ENCODE measurements around the gene RGMA. TPM values are rescaled to one million over a fixed set of nuclear protein-coding genes. Genes with fewer than 3 reads are reported as not detected.

Gene RGMA
- total and polyA plus RNA-seq, 7 donors = 1.4 to 58.6 (median 21.8) TPM

DNA sequence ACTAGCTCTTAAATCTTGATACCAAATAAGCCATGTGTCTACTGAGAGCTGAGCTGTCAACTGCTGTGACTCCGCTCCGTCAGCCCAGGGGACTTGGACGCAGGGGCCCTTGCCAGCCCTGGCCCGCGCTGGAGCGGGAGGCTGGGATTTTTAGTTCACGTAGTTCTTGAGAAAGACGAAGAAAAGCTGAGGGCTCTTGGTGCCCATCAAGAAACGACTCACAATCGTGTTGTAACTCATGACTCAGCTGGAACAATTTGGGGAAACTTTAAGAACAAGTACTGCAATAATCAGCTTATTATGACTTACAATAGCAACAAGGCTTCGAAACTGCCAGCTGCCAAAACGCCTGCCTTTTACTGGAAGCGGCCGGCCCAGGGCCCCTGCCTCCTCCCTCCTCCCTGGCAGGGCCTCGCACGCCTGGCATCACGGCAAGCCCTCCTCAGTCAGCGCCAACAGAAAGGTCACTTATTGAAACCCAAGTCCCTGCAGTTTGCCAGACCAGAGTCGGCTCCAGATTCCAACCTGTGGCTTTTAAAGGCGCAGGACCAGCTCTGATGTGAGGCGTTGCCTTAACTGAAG lies 60.3 kb downstream of the RGMA start:
- no peaks in the 10 kb centered on the region for H3K9me3 ChIP-seq
- H3K36me3 ChIP-seq = peaks cover 7 to 38% (median 15%) of the 10 kb centered on the region in 4 donors
- WGBS, 2 donors = 45 to 64% methylated on average over 21 of the region's 21 CpGs
- H3K4me1 ChIP-seq = peaks cover 0 to 63% (median 51%) of the 10 kb centered on the region in 4 donors
- peak; percentile 95 for DNase-seq
- intact Hi-C loops (cut with DNase I) = loop anchor here (2.0 kb wide), 2 partner anchors 44 to 232 kb away; no protein-coding TSS in a partner anchor
- H3K4me3 ChIP-seq = peak overlapping the region in 2 of 4 donors; percentile 5 to 9
- H3K27ac ChIP-seq = peak overlapping the region; percentile 84 to 91 (median 88)
- peak in 3 of 4 donors; percentile 55 to 73 (median 64) for TF ChIP-seq POLR2AphosphoS5 (IDR thresholded peaks at IDR 0.05)
- peak in 2 of 4 donors; percentile 58 to 63 for TF ChIP-seq EP300 (IDR thresholded peaks at IDR 0.05)
- TF ChIP-seq, protein P1, sequence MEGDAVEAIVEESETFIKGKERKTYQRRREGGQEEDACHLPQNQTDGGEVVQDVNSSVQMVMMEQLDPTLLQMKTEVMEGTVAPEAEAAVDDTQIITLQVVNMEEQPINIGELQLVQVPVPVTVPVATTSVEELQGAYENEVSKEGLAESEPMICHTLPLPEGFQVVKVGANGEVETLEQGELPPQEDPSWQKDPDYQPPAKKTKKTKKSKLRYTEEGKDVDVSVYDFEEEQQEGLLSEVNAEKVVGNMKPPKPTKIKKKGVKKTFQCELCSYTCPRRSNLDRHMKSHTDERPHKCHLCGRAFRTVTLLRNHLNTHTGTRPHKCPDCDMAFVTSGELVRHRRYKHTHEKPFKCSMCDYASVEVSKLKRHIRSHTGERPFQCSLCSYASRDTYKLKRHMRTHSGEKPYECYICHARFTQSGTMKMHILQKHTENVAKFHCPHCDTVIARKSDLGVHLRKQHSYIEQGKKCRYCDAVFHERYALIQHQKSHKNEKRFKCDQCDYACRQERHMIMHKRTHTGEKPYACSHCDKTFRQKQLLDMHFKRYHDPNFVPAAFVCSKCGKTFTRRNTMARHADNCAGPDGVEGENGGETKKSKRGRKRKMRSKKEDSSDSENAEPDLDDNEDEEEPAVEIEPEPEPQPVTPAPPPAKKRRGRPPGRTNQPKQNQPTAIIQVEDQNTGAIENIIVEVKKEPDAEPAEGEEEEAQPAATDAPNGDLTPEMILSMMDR (IDR thresholded peaks at IDR 0.05) = no peak
- no peaks in the 10 kb centered on the region for H3K27me3 ChIP-seq

GRCh38 chr15:93028111-93028631 lies 60.8 kb downstream of the RGMA start:
- peak overlapping the region in 1 of 4 donors; percentile 5 for H3K4me3 ChIP-seq
- TF ChIP-seq POLR2AphosphoS5 (IDR thresholded peaks at IDR 0.05) (no peak), EP300 (IDR thresholded peaks at IDR 0.05) (no peak), POLR2A (IDR thresholded peaks at IDR 0.05) (no peak)
- TF ChIP-seq, protein P1 (IDR thresholded peaks at IDR 0.05) = no peak
- peak overlapping the region; percentile 84 to 91 (median 88) for H3K27ac ChIP-seq
- no peaks in the 10 kb centered on the region for H3K9me3 ChIP-seq
- H3K4me1 ChIP-seq = peaks cover 0 to 60% (median 50%) of the 10 kb centered on the region in 4 donors
- intact Hi-C loops (cut with DNase I) = loop anchor here (2.0 kb wide), 2 partner anchors 45 to 231 kb away; no protein-coding TSS in a partner anchor
- WGBS, 2 donors = 68 to 78% methylated on average over 13 of the region's 13 CpGs
- peak; percentile 68 for DNase-seq
- no peaks in the 10 kb centered on the region for H3K27me3 ChIP-seq
- peaks cover 11 to 43% (median 15%) of the 10 kb centered on the region in 4 donors for H3K36me3 ChIP-seq

DNA sequence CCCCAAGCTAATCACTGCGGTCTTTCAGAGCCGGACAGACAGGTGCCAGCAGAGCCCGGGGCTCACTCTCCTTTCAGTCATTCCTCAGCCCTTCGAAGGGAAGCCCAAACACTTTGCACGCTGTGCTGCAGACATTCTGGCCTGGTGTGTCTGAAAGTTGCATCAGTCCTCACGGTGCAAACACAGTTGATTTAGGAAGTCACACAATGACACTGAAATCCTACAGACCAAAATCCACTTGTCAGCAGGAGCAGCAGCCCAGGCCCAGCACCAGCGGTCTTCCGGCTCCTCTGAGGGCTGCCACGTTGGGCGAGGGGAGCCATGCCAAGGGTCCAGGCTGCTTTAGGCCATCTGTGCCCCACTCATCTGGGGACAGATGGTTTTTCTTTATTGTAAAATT lies 61.6 kb downstream of the RGMA start:
- DNase-seq = peak; percentile 74
- Histone ChIP-seq H3K9me3 (no peaks in the 10 kb centered on the region), H3K27me3 (no peaks in the 10 kb centered on the region), H3K27ac (peak overlapping the region; percentile 84 to 91 (median 88)), H3K4me1 (peaks cover 0 to 60% (median 50%) of the 10 kb centered on the region in 4 donors), H3K36me3 (peaks cover 14 to 51% (median 19%) of the 10 kb centered on the region in 4 donors), H3K4me3 (no peak overlapping the region)
- no peak for TF ChIP-seq POLR2A (IDR thresholded peaks at IDR 0.05)
- peak in 3 of 4 donors; percentile 10 to 33 (median 21) for TF ChIP-seq POLR2AphosphoS5 (IDR thresholded peaks at IDR 0.05)
- TF ChIP-seq, protein P1 (IDR thresholded peaks at IDR 0.05) = no peak
- no peak for TF ChIP-seq EP300 (IDR thresholded peaks at IDR 0.05)
- 87 to 88% methylated on average over 10 of the region's 10 CpGs for WGBS, 2 donors
- intact Hi-C loops (cut with DNase I) = no loop called here

- peaks cover 14 to 61% (median 25%) of the 10 kb centered on the region in 4 donors for H3K36me3 ChIP-seq
- H3K4me3 ChIP-seq = no peak overlapping the region
Observed at GRCh38 chr15:93026380-93026817, 62.6 kb downstream of the RGMA start.

GRCh38 chr15:93025625-93025982 lies 63.4 kb downstream of the RGMA start:
- no peak for DNase-seq
- 52 to 90% methylated on average over 1 of the region's 1 CpG for WGBS, 2 donors
- Histone ChIP-seq H3K4me3 (no peak overlapping the region), H3K27ac (no peak overlapping the region), H3K27me3 (no peaks in the 10 kb centered on the region), H3K4me1 (peaks cover 0 to 54% (median 45%) of the 10 kb centered on the region in 4 donors), H3K36me3 (peaks cover 14 to 69% (median 31%) of the 10 kb centered on the region in 4 donors), H3K9me3 (no peaks in the 10 kb centered on the region)
- no peak for TF ChIP-seq POLR2A (IDR thresholded peaks at IDR 0.05)
- TF ChIP-seq, protein P1 (IDR thresholded peaks at IDR 0.05) = no peak
- no peak for TF ChIP-seq POLR2AphosphoS5 (IDR thresholded peaks at IDR 0.05)
- no peak for TF ChIP-seq EP300 (IDR thresholded peaks at IDR 0.05)
- intact Hi-C loops (cut with DNase I) = no loop called here

More at GRCh38 chr15:93026380-93026817, 62.6 kb downstream of the RGMA start:
- intact Hi-C loops (cut with DNase I) = no loop called here
- 89 to 94% methylated on average over 9 of the region's 9 CpGs for WGBS, 2 donors
- peak overlapping the region; percentile 84 to 91 (median 88) for H3K27ac ChIP-seq
- TF ChIP-seq EP300 (IDR thresholded peaks at IDR 0.05) (no peak), POLR2AphosphoS5 (IDR thresholded peaks at IDR 0.05) (peak in 1 of 4 donors; percentile 24), POLR2A (IDR thresholded peaks at IDR 0.05) (no peak)
- DNase-seq = no peak
- H3K27me3 ChIP-seq = no peaks in the 10 kb centered on the region
- H3K9me3 ChIP-seq = no peaks in the 10 kb centered on the region
- H3K4me1 ChIP-seq = peaks cover 0 to 60% (median 50%) of the 10 kb centered on the region in 4 donors
